ENCODE measurements around the gene DGKK.

DNA sequence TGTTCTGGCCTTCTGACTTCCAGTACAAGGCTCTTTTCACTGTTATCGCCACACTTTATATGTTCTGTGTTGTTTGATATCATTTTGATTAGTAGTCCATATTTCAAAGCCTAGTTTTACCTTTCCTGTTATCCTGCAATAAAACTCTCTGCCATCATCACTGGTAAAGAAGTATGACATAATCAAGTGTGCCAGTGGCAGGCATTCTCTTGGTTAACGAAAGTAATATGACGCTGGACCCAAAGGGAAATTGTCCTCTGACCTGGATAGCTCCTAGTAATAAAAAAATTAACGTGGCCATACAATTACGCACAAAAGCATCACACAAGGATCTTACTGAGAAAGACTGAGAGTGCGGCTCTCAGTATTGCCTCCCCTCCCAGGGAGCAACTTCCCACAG, 33.8 kb downstream of the DGKK start:
- TF ChIP-seq, protein P1, sequence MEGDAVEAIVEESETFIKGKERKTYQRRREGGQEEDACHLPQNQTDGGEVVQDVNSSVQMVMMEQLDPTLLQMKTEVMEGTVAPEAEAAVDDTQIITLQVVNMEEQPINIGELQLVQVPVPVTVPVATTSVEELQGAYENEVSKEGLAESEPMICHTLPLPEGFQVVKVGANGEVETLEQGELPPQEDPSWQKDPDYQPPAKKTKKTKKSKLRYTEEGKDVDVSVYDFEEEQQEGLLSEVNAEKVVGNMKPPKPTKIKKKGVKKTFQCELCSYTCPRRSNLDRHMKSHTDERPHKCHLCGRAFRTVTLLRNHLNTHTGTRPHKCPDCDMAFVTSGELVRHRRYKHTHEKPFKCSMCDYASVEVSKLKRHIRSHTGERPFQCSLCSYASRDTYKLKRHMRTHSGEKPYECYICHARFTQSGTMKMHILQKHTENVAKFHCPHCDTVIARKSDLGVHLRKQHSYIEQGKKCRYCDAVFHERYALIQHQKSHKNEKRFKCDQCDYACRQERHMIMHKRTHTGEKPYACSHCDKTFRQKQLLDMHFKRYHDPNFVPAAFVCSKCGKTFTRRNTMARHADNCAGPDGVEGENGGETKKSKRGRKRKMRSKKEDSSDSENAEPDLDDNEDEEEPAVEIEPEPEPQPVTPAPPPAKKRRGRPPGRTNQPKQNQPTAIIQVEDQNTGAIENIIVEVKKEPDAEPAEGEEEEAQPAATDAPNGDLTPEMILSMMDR (optimal IDR thresholded peaks at IDR 0.05 in 1 of 3, IDR thresholded peaks at IDR 0.05 in 1 of 3, conservative IDR thresholded peaks at IDR 0.05 in 1 of 3; ENCODE audit: extremely low read depth in 1 of 3, insufficient read depth in 2 of 3, low read length in 3 of 3): no peak
- TF ChIP-seq EZH2 (IDR thresholded peaks at IDR 0.05; ENCODE audit: low read length): no peak
